Uterus (tissue), 4 donors: ENCODE measurements around the gene SFXN5. TPM values are rescaled to one million over a fixed set of nuclear protein-coding genes. Genes with fewer than 3 reads are reported as not detected.

Source experiments
- DNase-seq, 2 donors: peaks; one replicate each; pipeline ENCODE4 v3.0.0-alpha.2; 2019 to 2020
- H3K27ac ChIP-seq, 2 donors: fragments of 200-600 bp; sonication (generic); 1 replicate in 1 of 2; 2 replicates in 1 of 2; pipeline ENCODE4 v1.5.1; 2016 to 2018
- H3K27me3 ChIP-seq, 2 donors: fragments of 200-600 bp; sonication (generic); one replicate each; pipeline ENCODE4 v1.5.1; 2018 to 2019; ENCODE audit warnings: control low read depth in 1 of 2
- H3K36me3 ChIP-seq, 2 donors: fragments of 200-600 bp; sonication (generic); one replicate each; pipeline ENCODE4 v1.5.1; 2019; ENCODE audit warnings: control low read depth in 1 of 2
- H3K4me1 ChIP-seq, 2 donors: fragments of 200-600 bp; sonication (generic); one replicate each; pipeline ENCODE4 v1.5.1; 2018 to 2019; ENCODE audit warnings: control low read depth in 1 of 2
- H3K4me3 ChIP-seq, 2 donors: fragments of 200-600 bp; sonication (generic); 1 replicate in 1 of 2; 2 replicates in 1 of 2; pipeline ENCODE4 v1.5.1; 2018 to 2019; ENCODE audit warnings: mild to moderate bottlenecking in 1 of 2
- H3K9me3 ChIP-seq, 2 donors: fragments of 200-600 bp; sonication (generic); one replicate each; pipeline ENCODE4 v1.5.1; 2019; ENCODE audit warnings: control low read depth in 1 of 2
- POLR2A ChIP-seq, 2 donors: fragments of 450-650 bp; IDR thresholded peaks; one replicate each; pipeline ENCODE4 v1.6.1; 2016; ENCODE audit warnings: antibody characterized with exemption in 2 of 2, mild to moderate bottlenecking in 1 of 2, moderate library complexity in 1 of 2
- intact Hi-C: fragments of 100-400 bp; cut with DNase I; formaldehyde crosslinking; loops from one replicate; pipeline ENCODE4 v1.15.1; 2023; ENCODE audit warnings: low total_unique reads
- total RNA-seq, 4 donors: library from RNA; depleted of rRNA in 3 of 4; stranded (reverse); fragments of >200 nt in 3 of 4; gene quantifications; one replicate each; pipeline versions ENCODE4 v1.1.0 to v1.2.4, GENCODE V29; 2014 to 2023
- TF ChIP-seq, protein P1 (sequence below), 4 experiments: fragments of 200-600 bp in 2 of 4; fragments of 450-650 bp in 2 of 4; sonication (generic) in 2 of 4; IDR thresholded peaks; one replicate each; pipeline ENCODE4 v1.5.1; 2016 to 2019; ENCODE audit warnings: antibody characterized with exemption in 4 of 4, mild to moderate bottlenecking in 2 of 4, moderate library complexity in 1 of 4
- donor health status: DM: yes; HTN: yes; CAD: no.

SFXN5 gene
- total RNA-seq, 4 donors from 2014 or later, result 2.1 to 16.0 (median 10.6) TPM

GRCh38 chr2:72964146-72964525 is 107.4 kb downstream of the SFXN5 start:
- no peaks in the 10 kb centered on the region for H3K9me3 ChIP-seq
- no peaks in the 10 kb centered on the region for H3K4me1 ChIP-seq
- intact Hi-C loops, result no loop called here
- DNase-seq, result no peak
- TF ChIP-seq, protein P1, sequence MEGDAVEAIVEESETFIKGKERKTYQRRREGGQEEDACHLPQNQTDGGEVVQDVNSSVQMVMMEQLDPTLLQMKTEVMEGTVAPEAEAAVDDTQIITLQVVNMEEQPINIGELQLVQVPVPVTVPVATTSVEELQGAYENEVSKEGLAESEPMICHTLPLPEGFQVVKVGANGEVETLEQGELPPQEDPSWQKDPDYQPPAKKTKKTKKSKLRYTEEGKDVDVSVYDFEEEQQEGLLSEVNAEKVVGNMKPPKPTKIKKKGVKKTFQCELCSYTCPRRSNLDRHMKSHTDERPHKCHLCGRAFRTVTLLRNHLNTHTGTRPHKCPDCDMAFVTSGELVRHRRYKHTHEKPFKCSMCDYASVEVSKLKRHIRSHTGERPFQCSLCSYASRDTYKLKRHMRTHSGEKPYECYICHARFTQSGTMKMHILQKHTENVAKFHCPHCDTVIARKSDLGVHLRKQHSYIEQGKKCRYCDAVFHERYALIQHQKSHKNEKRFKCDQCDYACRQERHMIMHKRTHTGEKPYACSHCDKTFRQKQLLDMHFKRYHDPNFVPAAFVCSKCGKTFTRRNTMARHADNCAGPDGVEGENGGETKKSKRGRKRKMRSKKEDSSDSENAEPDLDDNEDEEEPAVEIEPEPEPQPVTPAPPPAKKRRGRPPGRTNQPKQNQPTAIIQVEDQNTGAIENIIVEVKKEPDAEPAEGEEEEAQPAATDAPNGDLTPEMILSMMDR (IDR thresholded peaks at IDR 0.05), result no peak
- no peaks in the 10 kb centered on the region for H3K27me3 ChIP-seq
- H3K4me3 ChIP-seq, result no peak overlapping the region
- H3K36me3 ChIP-seq, result no peaks in the 10 kb centered on the region
- no peak overlapping the region for H3K27ac ChIP-seq

DNA sequence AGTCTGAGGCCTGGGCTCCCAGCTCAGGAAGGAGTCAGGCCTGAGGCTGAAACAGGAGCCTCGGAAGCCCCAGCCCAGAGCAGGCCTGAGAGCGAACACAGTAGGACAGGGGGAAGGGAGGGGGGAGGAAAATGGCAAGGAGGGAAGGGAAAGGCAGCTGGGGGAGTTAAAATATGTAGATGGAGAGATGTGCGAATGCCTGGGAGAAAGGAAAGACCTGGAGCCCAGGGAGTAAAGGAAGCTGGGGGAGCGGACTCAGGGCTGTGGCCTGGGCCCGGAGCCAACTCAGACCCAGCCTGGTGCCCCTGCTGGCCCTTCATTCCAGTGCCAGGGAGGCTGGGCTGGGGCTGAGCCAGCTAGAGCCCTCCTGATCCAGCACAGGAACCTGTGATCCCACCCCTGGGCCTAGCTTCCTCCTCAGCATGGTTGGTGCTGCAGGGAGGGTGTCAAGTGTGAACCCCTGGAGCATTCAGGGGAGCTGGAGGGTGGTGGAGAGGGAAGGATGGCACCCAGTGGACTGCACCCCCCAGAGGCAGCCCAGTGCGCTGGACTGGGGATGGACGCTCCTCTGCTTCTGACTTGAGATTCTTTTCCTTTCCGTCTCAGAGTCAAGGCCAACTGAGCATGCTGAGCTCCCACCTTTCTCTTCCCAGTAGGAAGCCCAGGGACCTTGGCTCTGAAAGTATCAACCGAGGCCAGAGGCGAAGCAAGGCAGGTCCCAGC is 107.9 kb downstream of the SFXN5 start:
- Histone ChIP-seq H3K4me3 (no peak overlapping the region), H3K27ac (no peak overlapping the region), H3K27me3 (no peaks in the 10 kb centered on the region), H3K36me3 (no peaks in the 10 kb centered on the region), H3K9me3 (no peaks in the 10 kb centered on the region), H3K4me1 (no peaks in the 10 kb centered on the region)
- intact Hi-C loops, result no loop called here
- DNase-seq, result no peak
- TF ChIP-seq, protein P1 (IDR thresholded peaks at IDR 0.05), result no peak
- TF ChIP-seq POLR2A (IDR thresholded peaks at IDR 0.05), result no peak

- Histone ChIP-seq H3K27me3 (no peaks in the 10 kb centered on the region), H3K9me3 (no peaks in the 10 kb centered on the region), H3K4me3 (no peak overlapping the region), H3K4me1 (no peaks in the 10 kb centered on the region), H3K36me3 (no peaks in the 10 kb centered on the region), H3K27ac (no peak overlapping the region)
- DNase-seq, result no peak
- intact Hi-C loops, result no loop called here
- TF ChIP-seq, protein P1 (IDR thresholded peaks at IDR 0.05), result no peak
- no peak for TF ChIP-seq POLR2A (IDR thresholded peaks at IDR 0.05)
These were observed 108.6 kb downstream of the SFXN5 start for GRCh38 chr2:72962911-72963310.

- DNase-seq, result no peak
- H3K36me3 ChIP-seq, result no peaks in the 10 kb centered on the region
These were observed 109.6 kb downstream of the SFXN5 start for GRCh38 chr2:72961853-72962468.

More at GRCh38 chr2:72961853-72962468, 109.6 kb downstream of the SFXN5 start:
- TF ChIP-seq, protein P1 (IDR thresholded peaks at IDR 0.05), result no peak
- no peak for TF ChIP-seq POLR2A (IDR thresholded peaks at IDR 0.05)
- no peak overlapping the region for H3K27ac ChIP-seq
- no peaks in the 10 kb centered on the region for H3K4me1 ChIP-seq
- H3K9me3 ChIP-seq, result no peaks in the 10 kb centered on the region
- intact Hi-C loops, result no loop called here
- no peaks in the 10 kb centered on the region for H3K27me3 ChIP-seq
- no peak overlapping the region for H3K4me3 ChIP-seq
